GM19463 (cell line): ENCODE measurements around the gene MAML2.

Experiments
- ATAC-seq: cut with Tn5 transposase; IDR thresholded peaks from one replicate; pipeline ENCODE4 v1.9.1; 2021; ENCODE audit warnings: mild to moderate bottlenecking, moderate library complexity; ENCODE audit not compliant: unreplicated experiment

Gene MAML2

GRCh38 chr11:96026310-96026709 lies 316.7 kb downstream of the MAML2 start:
- ATAC-seq, result no peak

GRCh38 chr11:96024666-96025065 lies 318.3 kb downstream of the MAML2 start:
- no peak for ATAC-seq

GRCh38 chr11:96023275-96023674 lies 319.7 kb downstream of the MAML2 start:
- ATAC-seq, result no peak

GRCh38 chr11:96021901-96022650 lies 320.9 kb downstream of the MAML2 start:
- ATAC-seq, result no peak

GRCh38 chr11:96019810-96020747 lies 322.9 kb downstream of the MAML2 start:
- ATAC-seq, result no peak

GRCh38 chr11:96019281-96019680 lies 323.7 kb downstream of the MAML2 start:
- ATAC-seq, result no peak

GRCh38 chr11:96017856-96018255 lies 325.1 kb downstream of the MAML2 start:
- no peak for ATAC-seq

GRCh38 chr11:96016978-96017502 lies 326.0 kb downstream of the MAML2 start:
- ATAC-seq, result no peak

- ATAC-seq, result no peak
These were observed 327.0 kb downstream of the MAML2 start for GRCh38 chr11:96015906-96016565.

GRCh38 chr11:96014217-96014616 lies 328.8 kb downstream of the MAML2 start:
- no peak for ATAC-seq

- no peak for ATAC-seq
These were observed 329.4 kb downstream of the MAML2 start for GRCh38 chr11:96013461-96014213.

GRCh38 chr11:96012086-96012824 lies 330.7 kb downstream of the MAML2 start:
- peak; percentile 92 for ATAC-seq

- ATAC-seq, result no peak
These were observed 332.3 kb downstream of the MAML2 start for GRCh38 chr11:96010683-96011082.

- no peak for ATAC-seq
These were observed 334.8 kb downstream of the MAML2 start for GRCh38 chr11:96008161-96008720.

GRCh38 chr11:96006037-96006436 lies 337.0 kb downstream of the MAML2 start:
- ATAC-seq, result no peak

- no peak for ATAC-seq
These were observed 338.1 kb downstream of the MAML2 start for GRCh38 chr11:96004862-96005261.

- no peak for ATAC-seq
These were observed 340.2 kb downstream of the MAML2 start for GRCh38 chr11:96002754-96003290.

- no peak for ATAC-seq
These were observed 340.7 kb downstream of the MAML2 start for GRCh38 chr11:96002339-96002738.

GRCh38 chr11:96001037-96001436 lies 342.0 kb downstream of the MAML2 start:
- no peak for ATAC-seq
